ENCODE results near the gene SLC4A1.

Gene SLC4A1

DNA sequence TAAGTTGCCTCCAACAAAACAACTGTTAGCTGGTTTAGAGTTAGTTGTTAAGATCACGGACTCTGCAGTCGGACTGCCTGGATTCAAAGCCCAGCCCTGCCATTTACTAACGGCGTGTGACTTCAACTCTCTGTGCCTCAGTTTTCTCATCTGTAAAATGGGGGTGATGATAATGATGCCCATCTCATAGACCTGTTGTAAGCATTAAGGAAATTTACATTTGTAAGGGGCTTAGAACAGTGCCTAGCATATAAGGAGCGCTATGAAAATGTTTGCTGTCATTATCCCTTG lies 825 bp downstream of the SLC4A1 start:
- H3K4me3 ChIP-seq (ENCODE audit: low read length): no peak overlapping the region
- DNase-seq (ENCODE audit: low read depth): no peak
- TF ChIP-seq, protein P1, sequence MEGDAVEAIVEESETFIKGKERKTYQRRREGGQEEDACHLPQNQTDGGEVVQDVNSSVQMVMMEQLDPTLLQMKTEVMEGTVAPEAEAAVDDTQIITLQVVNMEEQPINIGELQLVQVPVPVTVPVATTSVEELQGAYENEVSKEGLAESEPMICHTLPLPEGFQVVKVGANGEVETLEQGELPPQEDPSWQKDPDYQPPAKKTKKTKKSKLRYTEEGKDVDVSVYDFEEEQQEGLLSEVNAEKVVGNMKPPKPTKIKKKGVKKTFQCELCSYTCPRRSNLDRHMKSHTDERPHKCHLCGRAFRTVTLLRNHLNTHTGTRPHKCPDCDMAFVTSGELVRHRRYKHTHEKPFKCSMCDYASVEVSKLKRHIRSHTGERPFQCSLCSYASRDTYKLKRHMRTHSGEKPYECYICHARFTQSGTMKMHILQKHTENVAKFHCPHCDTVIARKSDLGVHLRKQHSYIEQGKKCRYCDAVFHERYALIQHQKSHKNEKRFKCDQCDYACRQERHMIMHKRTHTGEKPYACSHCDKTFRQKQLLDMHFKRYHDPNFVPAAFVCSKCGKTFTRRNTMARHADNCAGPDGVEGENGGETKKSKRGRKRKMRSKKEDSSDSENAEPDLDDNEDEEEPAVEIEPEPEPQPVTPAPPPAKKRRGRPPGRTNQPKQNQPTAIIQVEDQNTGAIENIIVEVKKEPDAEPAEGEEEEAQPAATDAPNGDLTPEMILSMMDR (conservative IDR thresholded peaks at IDR 0.05; ENCODE audit: low read length): no peak

DNA sequence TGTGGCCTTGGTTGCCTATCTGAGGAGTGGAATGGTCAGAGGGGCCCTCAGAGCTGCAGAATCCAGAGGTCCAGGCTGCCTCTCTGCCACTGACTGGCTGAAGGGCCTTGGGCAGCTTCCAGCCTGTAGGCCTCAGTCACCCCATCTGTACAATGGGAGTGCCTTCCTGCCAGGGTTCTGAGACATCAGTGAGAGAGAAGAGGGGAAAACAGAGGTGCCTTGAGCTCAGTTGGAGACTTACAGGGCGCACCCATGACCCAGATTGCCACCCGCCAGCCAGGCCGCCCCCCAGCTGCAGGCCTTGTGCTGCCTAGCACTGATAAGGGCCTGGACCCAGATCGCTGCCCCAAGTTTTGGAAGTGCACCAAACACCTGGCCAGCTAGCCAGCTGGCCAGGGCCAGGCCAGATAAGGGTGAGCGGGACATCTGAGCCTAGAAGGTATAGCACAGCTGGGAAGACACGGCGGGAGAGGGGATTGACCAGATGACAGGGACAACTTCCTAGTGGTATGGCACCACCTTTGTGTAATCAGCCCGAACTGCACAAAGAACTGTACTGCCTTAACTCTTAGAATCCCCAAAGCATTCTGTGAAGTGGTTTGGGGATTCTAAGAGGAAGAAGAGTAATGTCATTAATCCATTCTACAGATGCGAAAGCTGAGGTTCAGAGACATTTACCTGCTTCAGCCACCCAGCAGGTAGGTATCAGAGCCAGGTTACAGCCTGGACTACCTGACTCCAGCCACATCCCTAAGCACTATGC lies 1.4 kb downstream of the SLC4A1 start:
- H3K4me3 ChIP-seq (ENCODE audit: low read length): no peak overlapping the region
- no peak for DNase-seq (ENCODE audit: low read depth)
- TF ChIP-seq, protein P1 (conservative IDR thresholded peaks at IDR 0.05; ENCODE audit: low read length): no peak

DNA sequence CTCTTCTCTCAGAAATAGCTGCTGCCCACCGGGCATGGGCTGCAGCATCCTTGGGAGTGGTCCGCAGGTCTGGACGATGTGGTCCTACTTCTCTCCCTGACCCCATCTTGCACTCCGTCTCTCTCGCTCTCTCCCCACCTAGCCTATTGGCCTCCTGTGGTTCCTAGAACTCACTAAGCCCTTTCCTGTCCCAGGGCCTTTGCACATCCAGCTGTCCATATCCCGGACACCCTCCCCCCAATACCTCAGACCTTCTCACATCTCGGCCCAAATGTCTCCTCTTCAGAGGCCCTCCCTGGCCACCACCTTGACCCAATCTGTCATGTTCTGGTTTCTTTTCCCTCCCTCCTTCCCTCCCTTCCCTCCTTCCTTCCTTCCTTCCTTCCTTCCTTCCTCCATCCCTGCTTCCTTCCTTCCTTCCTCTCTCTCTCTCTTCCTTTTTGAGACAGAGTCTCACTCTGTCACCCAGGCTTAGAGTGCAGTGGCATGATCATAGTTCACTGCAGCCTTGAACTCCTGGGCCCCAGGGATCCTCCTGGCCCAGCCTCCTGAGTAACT lies 4.5 kb downstream of the SLC4A1 start:
- no peak overlapping the region for H3K4me3 ChIP-seq (ENCODE audit: low read length)
- DNase-seq (ENCODE audit: low read depth): no peak
- TF ChIP-seq, protein P1 (conservative IDR thresholded peaks at IDR 0.05; ENCODE audit: low read length): no peak

DNA sequence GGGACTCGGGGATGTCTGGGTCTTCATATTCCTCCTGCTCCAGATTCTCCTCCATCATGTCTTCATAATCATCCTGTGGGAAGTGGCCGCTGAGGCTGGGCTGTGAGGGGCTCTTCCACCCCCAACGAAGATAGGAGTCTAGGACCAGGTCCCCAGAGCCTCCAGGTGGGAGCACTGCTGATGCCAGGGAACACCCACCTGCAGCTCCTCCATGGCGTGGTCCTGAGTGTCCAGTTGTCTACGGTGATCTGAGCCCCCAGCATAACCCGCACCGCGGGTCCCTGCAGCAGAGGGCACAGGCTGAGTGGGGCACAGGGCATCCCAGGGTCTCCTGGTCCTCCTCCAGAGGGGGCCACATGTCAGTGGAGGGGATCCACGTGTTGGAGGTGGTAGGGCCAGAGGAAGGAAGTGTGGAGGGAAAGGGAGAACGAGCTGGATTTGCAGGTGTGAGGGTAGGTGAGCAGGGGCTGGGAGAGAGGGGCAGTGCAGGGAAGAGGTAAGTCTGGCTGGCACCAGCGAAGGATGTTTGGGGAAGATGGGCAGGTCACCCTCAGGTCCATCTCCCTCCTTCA lies 5.2 kb downstream of the SLC4A1 start:
- TF ChIP-seq, protein P1 (conservative IDR thresholded peaks at IDR 0.05; ENCODE audit: low read length): no peak
- DNase-seq (ENCODE audit: low read depth): no peak
- no peak overlapping the region for H3K4me3 ChIP-seq (ENCODE audit: low read length)

DNA sequence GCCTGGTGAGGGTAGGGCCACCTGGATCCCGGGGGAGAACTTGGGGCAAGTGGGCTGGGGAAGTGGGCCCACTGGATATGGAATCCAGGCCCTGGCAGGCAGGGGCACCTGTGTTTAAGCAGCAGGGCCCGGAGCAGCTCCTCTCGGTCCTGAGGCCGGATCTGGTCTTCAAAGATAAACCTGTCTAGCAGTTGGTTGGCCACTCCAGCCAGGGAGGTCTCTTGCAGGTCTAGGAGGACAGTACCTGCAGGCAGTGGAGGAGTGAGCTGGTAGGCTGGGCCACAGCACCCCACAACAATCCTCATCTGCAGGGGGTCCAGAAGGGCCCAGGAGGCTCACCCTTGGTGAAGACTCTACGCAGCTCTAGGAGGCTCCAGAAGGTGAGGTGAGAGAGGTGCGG lies 7.6 kb downstream of the SLC4A1 start:
- TF ChIP-seq, protein P1 (conservative IDR thresholded peaks at IDR 0.05; ENCODE audit: low read length): no peak
- H3K4me3 ChIP-seq (ENCODE audit: low read length): no peak overlapping the region
- DNase-seq (ENCODE audit: low read depth): no peak

DNA sequence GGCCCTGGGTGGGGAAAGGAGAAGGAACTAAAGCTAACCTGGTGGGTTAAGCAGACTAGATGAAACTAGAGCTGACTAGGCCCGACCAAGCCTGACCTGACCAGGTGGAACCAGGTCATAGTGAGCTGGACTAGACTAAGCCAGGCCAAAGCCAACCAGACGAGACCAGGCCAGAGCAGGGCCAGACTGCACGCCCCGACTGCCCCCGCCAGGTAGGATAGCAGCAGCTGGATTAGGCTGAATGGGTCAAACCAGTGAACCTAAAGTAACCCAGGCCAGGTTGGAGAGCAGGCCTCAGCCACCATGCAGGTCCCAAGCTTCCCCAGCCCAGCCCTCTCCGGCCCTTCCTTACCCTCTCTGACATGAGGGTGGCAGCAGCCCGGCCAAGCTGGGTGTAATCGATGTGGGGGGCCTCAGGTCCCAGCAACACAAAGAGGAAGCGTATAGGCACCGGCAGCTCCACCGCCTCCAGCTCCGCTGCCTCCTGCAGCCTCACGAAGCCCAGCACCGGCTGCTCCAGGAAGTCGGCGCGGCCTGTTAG lies 9.1 kb downstream of the SLC4A1 start:
- no peak overlapping the region for H3K4me3 ChIP-seq (ENCODE audit: low read length)
- TF ChIP-seq, protein P1 (conservative IDR thresholded peaks at IDR 0.05; ENCODE audit: low read length): no peak

More for the DNA sequence above, 9.1 kb downstream of the SLC4A1 start:
- no peak for DNase-seq (ENCODE audit: low read depth)

Data from AG10803 (cell line).